HepG2 (cell line): ENCODE data around the gene NLRC5. TPM values are rescaled to one million over a fixed set of nuclear protein-coding genes. Genes with fewer than 3 reads are reported as not detected.

Experiments used
- AKAP8 ChIP-seq: sonication (generic); formaldehyde crosslinking; IDR thresholded peaks from 2 replicates; pipeline ENCODE4 v1.5.1; 2020; ENCODE audit warnings: mild to moderate bottlenecking, missing genetic modification reagents
- ATM ChIP-seq: fragments of 450-650 bp; IDR thresholded peaks from 2 replicates; pipeline ENCODE4 v1.7.1; 2017; ENCODE audit warnings: mild to moderate bottlenecking, borderline replicate concordance
- BORCS8-MEF2B ChIP-seq: sonication (generic); formaldehyde crosslinking; IDR thresholded peaks from 2 replicates; pipeline ENCODE4 v1.8.0; 2022; ENCODE audit warnings: mild to moderate bottlenecking, missing genetic modification reagents
- DMAP1 ChIP-seq: IDR thresholded peaks from 2 replicates; pipeline ENCODE4 v1.6.1; 2016
- ETV6 ChIP-seq: sonication (generic); formaldehyde crosslinking; conservative IDR thresholded peaks from 2 replicates; pipeline ENCODE4 v1.4.0; 2020; ENCODE audit warnings: missing genetic modification reagents
- GLI4 ChIP-seq: sonication (generic); formaldehyde crosslinking; IDR thresholded peaks from 2 replicates; pipeline ENCODE4 v1.5.1; 2020; ENCODE audit warnings: missing genetic modification reagents, mild to moderate bottlenecking, moderate library complexity, borderline replicate concordance
- MED8 ChIP-seq: sonication (generic); formaldehyde crosslinking; IDR thresholded peaks from 2 replicates; pipeline ENCODE4 v1.8.1; 2023; ENCODE audit warnings: mild to moderate bottlenecking, missing genetic modification reagents; ENCODE audit not compliant: insufficient replicate concordance
- MEIS1 ChIP-seq: sonication (generic); formaldehyde crosslinking; IDR thresholded peaks from 2 replicates; pipeline ENCODE4 v1.9.0; 2021; ENCODE audit warnings: mild to moderate bottlenecking, missing genetic modification reagents, moderate library complexity, borderline replicate concordance
- NCOA1 ChIP-seq: sonication (generic); formaldehyde crosslinking; IDR thresholded peaks from 2 replicates; pipeline ENCODE4 v1.9.0; 2021; ENCODE audit warnings: missing genetic modification reagents
- NFE2L1 ChIP-seq: sonication (generic); formaldehyde crosslinking; IDR thresholded peaks from 2 replicates; pipeline ENCODE4 v1.4.0; 2020; ENCODE audit warnings: missing genetic modification reagents, mild to moderate bottlenecking, borderline replicate concordance
- NFRKB ChIP-seq: fragments of 450-650 bp; IDR thresholded peaks from 2 replicates; pipeline ENCODE4 v1.6.1; 2017
- PRPF4 ChIP-seq: fragments of 200-400 bp; formaldehyde crosslinking; IDR thresholded peaks from 2 replicates; pipeline ENCODE4 v1.6.1; 2016; ENCODE audit warnings: low read length, low read depth; ENCODE audit not compliant: poor library complexity, severe bottlenecking
- RCOR2 ChIP-seq: IDR thresholded peaks from 2 replicates; pipeline ENCODE4 v1.6.1; 2016; ENCODE audit warnings: missing biosample characterization, missing genetic modification reagents
- RXRB ChIP-seq: IDR thresholded peaks from 2 replicates; pipeline ENCODE4 v1.6.1; 2016; ENCODE audit warnings: borderline replicate concordance, missing genetic modification reagents, missing compliant biosample characterization
- SAP130 ChIP-seq: IDR thresholded peaks from 2 replicates; pipeline ENCODE4 v1.6.1; 2016; ENCODE audit warnings: low read depth
- TGIF2 ChIP-seq: IDR thresholded peaks from 2 replicates; pipeline ENCODE4 v1.6.1; 2016; ENCODE audit warnings: control low read depth, missing compliant biosample characterization
- ZFP37 ChIP-seq: sonication (generic); formaldehyde crosslinking; IDR thresholded peaks from 2 replicates; pipeline ENCODE4 v1.4.0; 2020; ENCODE audit warnings: missing genetic modification reagents, borderline replicate concordance
- ZNF143 ChIP-seq: sonication (generic); formaldehyde crosslinking; IDR thresholded peaks from 2 replicates; pipeline ENCODE4 v1.4.0; 2020; ENCODE audit warnings: missing genetic modification reagents
- ZNF292 ChIP-seq: sonication (generic); formaldehyde crosslinking; IDR thresholded peaks from 2 replicates; pipeline ENCODE4 v1.8.1; 2022; ENCODE audit warnings: mild to moderate bottlenecking, low read depth, missing genetic modification reagents, borderline replicate concordance
- ZNF557 ChIP-seq: sonication (generic); formaldehyde crosslinking; IDR thresholded peaks from 2 replicates; pipeline ENCODE4 v1.4.0; 2020; ENCODE audit warnings: missing genetic modification reagents
- ZNF563 ChIP-seq: sonication (generic); formaldehyde crosslinking; IDR thresholded peaks from 2 replicates; pipeline ENCODE4 v1.8.0; 2022; ENCODE audit warnings: mild to moderate bottlenecking, moderate library complexity, missing genetic modification reagents
- ZNF761 ChIP-seq: sonication (generic); formaldehyde crosslinking; conservative IDR thresholded peaks from 2 replicates; pipeline ENCODE4 v1.4.0; 2020; ENCODE audit warnings: mild to moderate bottlenecking, missing genetic modification reagents
- ZNF816 ChIP-seq: sonication (generic); formaldehyde crosslinking; IDR thresholded peaks from 2 replicates; pipeline ENCODE4 v1.8.0; 2022; ENCODE audit warnings: missing genetic modification reagents, mild to moderate bottlenecking, borderline replicate concordance
- polyA plus RNA-seq, 8 experiments: library from polyadenylated mRNA; depleted of rRNA in 3 of 8; stranded (reverse) in 7 of 8; unstranded in 1 of 8; fragments of >200 nt; fragmentation: Illumina TruSeq in 4 of 8; extraction: Trizol in 4 of 8; gene quantifications; 2 replicates each; pipeline versions ENCODE4 v1.2.1 to v1.2.3, GENCODE V29; 2011 to 2016; ENCODE audit warnings: low read depth in 4 of 8, missing spikeins in 1 of 8, mixed read lengths in 1 of 8; ENCODE audit not compliant: insufficient read depth in 1 of 8
- total RNA-seq, 5 experiments: library from RNA; depleted of rRNA; stranded (reverse); fragments of >200 nt; fragmentation: Illumina TruSeq; extraction: Trizol; gene quantifications; 2 replicates each; pipeline ENCODE4 v1.2.3, GENCODE V29; 2016; ENCODE audit warnings: low read depth in 1 of 5
- TF ChIP-seq, protein P1 (sequence below): sonication (generic); formaldehyde crosslinking; IDR thresholded peaks from 2 replicates; pipeline ENCODE4 v1.4.0; 2020; ENCODE audit warnings: missing genetic modification reagents
- TF ChIP-seq, protein P2 (sequence below): sonication (generic); formaldehyde crosslinking; IDR thresholded peaks from 2 replicates; pipeline ENCODE4 v1.4.0; 2020; ENCODE audit warnings: mild to moderate bottlenecking, missing genetic modification reagents, borderline replicate concordance
- TF ChIP-seq, protein P3 (sequence below): sonication (generic); formaldehyde crosslinking; IDR thresholded peaks from 2 replicates; pipeline ENCODE4 v1.4.0; 2020; ENCODE audit warnings: missing genetic modification reagents

NLRC5 gene
- total and polyA plus RNA-seq, 2 of the 13 experiments (the other 11 are each of a cell fraction or from before 2014, with no cell fraction given): 6.3 to 12.7 TPM

DNA sequence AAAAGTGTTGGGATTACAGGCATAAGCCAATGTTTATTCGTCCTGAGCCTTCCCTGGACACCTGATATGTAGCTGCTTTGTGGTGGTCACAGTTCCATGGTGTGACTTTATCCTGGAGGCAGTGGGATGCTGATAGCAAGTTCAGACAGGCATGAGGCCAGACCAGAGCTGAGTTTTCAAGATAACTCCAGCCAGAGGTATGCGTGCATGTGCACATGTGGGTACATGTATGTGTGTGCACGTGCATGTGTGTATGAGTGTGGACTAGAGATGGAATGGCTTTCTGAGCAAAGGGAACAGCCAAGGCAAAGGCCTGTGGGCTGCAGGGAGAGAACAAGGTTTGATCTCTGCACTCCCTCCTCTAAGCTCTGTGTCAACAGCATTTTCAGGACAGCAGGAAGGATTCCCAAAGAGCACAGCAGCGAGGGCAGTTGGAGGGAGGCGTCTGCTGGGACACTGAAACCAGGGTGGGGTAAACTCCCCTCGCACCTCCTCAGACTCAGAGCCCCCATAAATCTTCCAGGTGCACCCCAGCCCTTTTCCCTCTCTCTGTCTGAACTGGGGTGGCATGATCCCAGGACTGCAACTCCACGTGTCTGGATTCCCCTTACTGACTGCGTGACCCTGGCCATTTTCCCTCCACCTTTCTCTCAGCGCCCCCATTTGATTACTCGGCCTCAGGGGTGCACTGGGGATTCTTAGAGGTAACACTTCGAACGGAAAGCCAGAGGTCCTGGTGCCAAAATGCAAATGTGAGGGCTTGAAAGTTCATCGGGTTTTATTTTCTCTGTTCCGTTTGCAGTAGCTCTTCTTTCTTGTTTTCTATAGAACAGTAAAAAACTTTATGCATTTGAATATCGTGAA, 15.3 kb downstream of the NLRC5 start (continued):
- no peak for TF ChIP-seq MED8 (CRISPR knock-in tag)
- peak; percentile 43; the same call in 1 of the 2 replicates for TF ChIP-seq ZNF143 (CRISPR knock-in tag)
- TF ChIP-seq ATM: no peak
- no peak for TF ChIP-seq BORCS8-MEF2B (CRISPR knock-in tag)
- TF ChIP-seq GLI4: no peak
- TF ChIP-seq, protein P1, sequence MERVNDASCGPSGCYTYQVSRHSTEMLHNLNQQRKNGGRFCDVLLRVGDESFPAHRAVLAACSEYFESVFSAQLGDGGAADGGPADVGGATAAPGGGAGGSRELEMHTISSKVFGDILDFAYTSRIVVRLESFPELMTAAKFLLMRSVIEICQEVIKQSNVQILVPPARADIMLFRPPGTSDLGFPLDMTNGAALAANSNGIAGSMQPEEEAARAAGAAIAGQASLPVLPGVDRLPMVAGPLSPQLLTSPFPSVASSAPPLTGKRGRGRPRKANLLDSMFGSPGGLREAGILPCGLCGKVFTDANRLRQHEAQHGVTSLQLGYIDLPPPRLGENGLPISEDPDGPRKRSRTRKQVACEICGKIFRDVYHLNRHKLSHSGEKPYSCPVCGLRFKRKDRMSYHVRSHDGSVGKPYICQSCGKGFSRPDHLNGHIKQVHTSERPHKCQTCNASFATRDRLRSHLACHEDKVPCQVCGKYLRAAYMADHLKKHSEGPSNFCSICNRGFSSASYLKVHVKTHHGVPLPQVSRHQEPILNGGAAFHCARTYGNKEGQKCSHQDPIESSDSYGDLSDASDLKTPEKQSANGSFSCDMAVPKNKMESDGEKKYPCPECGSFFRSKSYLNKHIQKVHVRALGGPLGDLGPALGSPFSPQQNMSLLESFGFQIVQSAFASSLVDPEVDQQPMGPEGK: peak; percentile 80
- TF ChIP-seq, protein P2, sequence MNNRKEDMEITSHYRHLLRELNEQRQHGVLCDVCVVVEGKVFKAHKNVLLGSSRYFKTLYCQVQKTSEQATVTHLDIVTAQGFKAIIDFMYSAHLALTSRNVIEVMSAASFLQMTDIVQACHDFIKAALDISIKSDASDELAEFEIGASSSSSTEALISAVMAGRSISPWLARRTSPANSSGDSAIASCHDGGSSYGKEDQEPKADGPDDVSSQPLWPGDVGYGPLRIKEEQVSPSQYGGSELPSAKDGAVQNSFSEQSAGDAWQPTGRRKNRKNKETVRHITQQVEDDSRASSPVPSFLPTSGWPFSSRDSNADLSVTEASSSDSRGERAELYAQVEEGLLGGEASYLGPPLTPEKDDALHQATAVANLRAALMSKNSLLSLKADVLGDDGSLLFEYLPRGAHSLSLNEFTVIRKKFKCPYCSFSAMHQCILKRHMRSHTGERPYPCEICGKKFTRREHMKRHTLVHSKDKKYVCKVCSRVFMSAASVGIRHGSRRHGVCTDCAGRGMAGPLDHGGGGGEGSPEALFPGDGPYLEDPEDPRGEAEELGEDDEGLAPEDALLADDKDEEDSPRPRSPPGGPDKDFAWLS (CRISPR knock-in tag): no peak
- no peak for TF ChIP-seq NFRKB
- TF ChIP-seq MEIS1: no peak
- no peak; the same call in 1 of the 2 replicates for TF ChIP-seq DMAP1 (CRISPR knock-in tag)
- no peak for TF ChIP-seq ETV6 (CRISPR knock-in tag)
- TF ChIP-seq ZNF816 (CRISPR knock-in tag): no peak
- no peak for TF ChIP-seq AKAP8 (CRISPR knock-in tag)
- TF ChIP-seq ZNF557 (CRISPR knock-in tag): 0 out of 2 replicates have a peak, but pooled peaks have one; percentile 57
- no peak for TF ChIP-seq ZFP37 (CRISPR knock-in tag)
- TF ChIP-seq ZNF292: peak; percentile 99
- no peak for TF ChIP-seq PRPF4
- TF ChIP-seq, protein P3, sequence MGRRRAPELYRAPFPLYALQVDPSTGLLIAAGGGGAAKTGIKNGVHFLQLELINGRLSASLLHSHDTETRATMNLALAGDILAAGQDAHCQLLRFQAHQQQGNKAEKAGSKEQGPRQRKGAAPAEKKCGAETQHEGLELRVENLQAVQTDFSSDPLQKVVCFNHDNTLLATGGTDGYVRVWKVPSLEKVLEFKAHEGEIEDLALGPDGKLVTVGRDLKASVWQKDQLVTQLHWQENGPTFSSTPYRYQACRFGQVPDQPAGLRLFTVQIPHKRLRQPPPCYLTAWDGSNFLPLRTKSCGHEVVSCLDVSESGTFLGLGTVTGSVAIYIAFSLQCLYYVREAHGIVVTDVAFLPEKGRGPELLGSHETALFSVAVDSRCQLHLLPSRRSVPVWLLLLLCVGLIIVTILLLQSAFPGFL (CRISPR knock-in tag): no peak
- no peak for TF ChIP-seq TGIF2 (CRISPR knock-in tag)
- TF ChIP-seq NCOA1 (CRISPR knock-in tag): no peak
- peak; percentile 65; the same call in 1 of the 2 replicates for TF ChIP-seq SAP130 (CRISPR knock-in tag)
- TF ChIP-seq RXRB: 0 out of 2 replicates have a peak, but pooled peaks have one; percentile 64
- TF ChIP-seq ZNF563 (CRISPR knock-in tag): no peak
- no peak for TF ChIP-seq NFE2L1
- peak; percentile 94 for TF ChIP-seq RCOR2 (CRISPR knock-in tag)
- TF ChIP-seq ZNF761 (CRISPR knock-in tag): no peak
